SK-N-SH treated with all-trans-retinoic acid at 6 μM for 48 hours (cell line): ENCODE data around the gene ADM5.

Source experiments
- ATAC-seq: fragments of 200-7000 bp; cut with Tn5 transposase; 3 replicates; pipeline ENCODE4 v1.9.1; 2020; ENCODE audit warnings: mild to moderate bottlenecking, moderate library complexity
- ARNTL ChIP-seq: fragments of 450-650 bp; formaldehyde crosslinking; IDR thresholded peaks from 2 replicates; pipeline ENCODE4 v1.5.0; 2020; ENCODE audit warnings: low read depth, mild to moderate bottlenecking, moderate library complexity, borderline replicate concordance
- BACH2 ChIP-seq: fragments of 250-450 bp; sonication (Bioruptor Pico); IDR thresholded peaks from 2 replicates; pipeline ENCODE4 v1.9.0; 2021; ENCODE audit warnings: mild to moderate bottlenecking, borderline replicate concordance
- CREB5 ChIP-seq: fragments of 250-450 bp; sonication (Bioruptor Pico); IDR thresholded peaks from 2 replicates; pipeline ENCODE4 v1.5.1; 2020; ENCODE audit warnings: low read depth, mild to moderate bottlenecking, moderate library complexity
- CSDC2 ChIP-seq: fragments of 250-450 bp; sonication (Bioruptor Pico); IDR thresholded peaks from 2 replicates; pipeline ENCODE4 v1.5.0; 2020; ENCODE audit warnings: mild to moderate bottlenecking, moderate library complexity
- ESRRG ChIP-seq: fragments of 250-450 bp; sonication (Bioruptor Pico); IDR thresholded peaks from 2 replicates; pipeline ENCODE4 v1.6.1; 2021; ENCODE audit warnings: mild to moderate bottlenecking
- GLIS3 ChIP-seq: fragments of 250-450 bp; sonication (Bioruptor Pico); IDR thresholded peaks from 2 replicates; pipeline ENCODE4 v1.5.0; 2020; ENCODE audit warnings: mild to moderate bottlenecking, moderate library complexity
- ISL1 ChIP-seq: fragments of 250-450 bp; sonication (Bioruptor Pico); IDR thresholded peaks from 2 replicates; pipeline ENCODE4 v2.1.2; 2022; ENCODE audit warnings: mild to moderate bottlenecking, moderate library complexity
- OSR1 ChIP-seq: fragments of 250-450 bp; sonication (Bioruptor Pico); IDR thresholded peaks from 2 replicates; pipeline ENCODE4 v1.8.0; 2022; ENCODE audit warnings: moderate library complexity, mild to moderate bottlenecking, inconsistent platforms
- PATZ1 ChIP-seq: fragments of 250-450 bp; sonication (Bioruptor Pico); IDR thresholded peaks from 2 replicates; pipeline ENCODE4 v1.8.0; 2020; ENCODE audit warnings: mild to moderate bottlenecking, moderate library complexity, borderline replicate concordance
- POU6F1 ChIP-seq: fragments of 250-450 bp; sonication (Bioruptor Pico); IDR thresholded peaks from 2 replicates; pipeline ENCODE4 v1.8.0; 2021; ENCODE audit warnings: low read depth, mild to moderate bottlenecking, moderate library complexity, borderline replicate concordance
- RARB ChIP-seq: fragments of 250-450 bp; sonication (Bioruptor Pico); IDR thresholded peaks from 2 replicates; pipeline ENCODE4 v1.8.0; 2021; ENCODE audit warnings: mild to moderate bottlenecking, moderate library complexity
- SNAI2 ChIP-seq: fragments of 250-450 bp; sonication (Bioruptor Pico); IDR thresholded peaks from 2 replicates; pipeline ENCODE4 v1.5.0; 2020; ENCODE audit warnings: mild to moderate bottlenecking, moderate library complexity
- TOX ChIP-seq: fragments of 250-450 bp; sonication (Bioruptor Pico); IDR thresholded peaks from 2 replicates; pipeline ENCODE4 v1.8.0; 2021; ENCODE audit warnings: mild to moderate bottlenecking, moderate library complexity, borderline replicate concordance
- TSHZ2 ChIP-seq: fragments of 250-450 bp; sonication (Bioruptor Pico); IDR thresholded peaks from 2 replicates; pipeline ENCODE4 v1.5.0; 2020; ENCODE audit warnings: mild to moderate bottlenecking, moderate library complexity
- ZFP3 ChIP-seq: fragments of 250-450 bp; sonication (Bioruptor Pico); IDR thresholded peaks from 2 replicates; pipeline ENCODE4 v1.5.0; 2020; ENCODE audit warnings: mild to moderate bottlenecking, moderate library complexity
- ZFP30 ChIP-seq: fragments of 450-650 bp; formaldehyde crosslinking; IDR thresholded peaks from 2 replicates; pipeline ENCODE4 v1.5.0; 2022; ENCODE audit warnings: mild to moderate bottlenecking, moderate library complexity
- ZNF70 ChIP-seq: fragments of 450-650 bp; formaldehyde crosslinking; IDR thresholded peaks from 2 replicates; pipeline ENCODE4 v1.5.0; 2020; ENCODE audit warnings: mild to moderate bottlenecking, moderate library complexity
- ZNF8 ChIP-seq: fragments of 450-650 bp; formaldehyde crosslinking; IDR thresholded peaks from 2 replicates; pipeline ENCODE4 v1.5.0; 2020; ENCODE audit warnings: mild to moderate bottlenecking, moderate library complexity

ADM5 gene

GRCh38 chr19:49730166-49730565 is 40.8 kb downstream of the ADM5 start:
- no peak for ATAC-seq

GRCh38 chr19:49738268-49738667 is 48.9 kb downstream of the ADM5 start:
- ATAC-seq = no peak
- no peak for TF ChIP-seq CREB5
- no peak for TF ChIP-seq ZNF8
- TF ChIP-seq TSHZ2 (CRISPR knock-in tag) = no peak

More at GRCh38 chr19:49730166-49730565, 40.8 kb downstream of the ADM5 start:
- TF ChIP-seq CSDC2 (CRISPR knock-in tag) = no peak
- TF ChIP-seq BACH2 (CRISPR knock-in tag) = no peak

GRCh38 chr19:49739098-49739497 is 49.7 kb downstream of the ADM5 start:
- no peak for ATAC-seq

GRCh38 chr19:49739933-49740332 is 50.5 kb downstream of the ADM5 start:
- no peak for ATAC-seq
- TF ChIP-seq ISL1 (CRISPR knock-in tag) (no peak), ZFP30 (CRISPR knock-in tag) (no peak), ESRRG (no peak), POU6F1 (CRISPR knock-in tag) (no peak), OSR1 (CRISPR knock-in tag) (no peak), PATZ1 (CRISPR knock-in tag) (no peak), SNAI2 (no peak), TSHZ2 (CRISPR knock-in tag) (no peak), ZNF70 (CRISPR knock-in tag) (no peak), BACH2 (CRISPR knock-in tag) (no peak), ZNF8 (no peak), TOX (CRISPR knock-in tag) (no peak), ZFP3 (CRISPR knock-in tag) (no peak), CSDC2 (CRISPR knock-in tag) (no peak), ARNTL (CRISPR knock-in tag) (no peak)

More at GRCh38 chr19:49739098-49739497, 49.7 kb downstream of the ADM5 start:
- TF ChIP-seq GLIS3 (CRISPR knock-in tag) (no peak), ZNF8 (no peak), TSHZ2 (CRISPR knock-in tag) (no peak), ZFP30 (CRISPR knock-in tag) (no peak), RARB (no peak), TOX (CRISPR knock-in tag) (no peak), ZFP3 (CRISPR knock-in tag) (no peak), ISL1 (CRISPR knock-in tag) (no peak), OSR1 (CRISPR knock-in tag) (no peak)
